BJ (cell line): ENCODE data around the gene CNNM2. TPM values are rescaled to one million over a fixed set of nuclear protein-coding genes. Genes with fewer than 3 reads are reported as not detected.
"Not testable (repeated sequence)": the region's sequence is repeated elsewhere in the genome, so short reads cannot be mapped to it uniquely, and the experiment has no call there.

Experiments
- CTCF ChIA-PET: fragments of 350-600 bp; formaldehyde crosslinking; extraction: SDS; loops from one replicate; lab custom pipeline; 2021; ENCODE audit warnings: antibody characterized with exemption, inconsistent platforms; lab: Yijun Ruan, JAX
- POLR2A ChIA-PET: fragments of 300-600 bp; sonication (Branson Sonifier 250); formaldehyde crosslinking; extraction: SDS; loops from one replicate; lab custom pipeline; 2021; ENCODE audit warnings: antibody characterized with exemption; lab: Charles Lee
- DNase-seq: peaks from one replicate; pipeline ENCODE4 v3.0.0-alpha.2; 2011; ENCODE audit warnings: low read depth
- H3K27me3 ChIP-seq: 2 replicates; pipeline ENCODE4 v1.6.0; 2011; ENCODE audit warnings: low read length; ENCODE audit not compliant: control insufficient read depth, insufficient read depth
- H3K36me3 ChIP-seq: 2 replicates; pipeline ENCODE4 v1.5.1; 2011; ENCODE audit warnings: low read length; ENCODE audit not compliant: control insufficient read depth, insufficient read depth
- H3K4me3 ChIP-seq: 2 replicates; pipeline ENCODE4 v1.5.1; 2011; ENCODE audit warnings: low read depth, mild to moderate bottlenecking, control low read depth, low read length
- polyA plus RNA-seq: library from polyadenylated mRNA; depleted of rRNA; stranded (reverse); fragments of >200 nt; gene quantifications from 2 replicates; pipeline ENCODE4 v1.2.3, GENCODE V29; 2011
- TF ChIP-seq, protein P1 (sequence below): IDR thresholded peaks from 2 replicates; pipeline ENCODE4 v1.5.1; 2011; ENCODE audit warnings: low read depth, mild to moderate bottlenecking, control low read depth, inconsistent platforms, low read length, moderate library complexity; ENCODE audit not compliant: insufficient read depth

The CNNM2 gene
- polyA plus RNA-seq, 1 experiment: 3.7 TPM

GRCh38 chr10:103124420-103125096, 206.5 kb downstream of the CNNM2 start:
- POLR2A ChIA-PET: interaction anchor here (0.6 kb wide), 1 partner anchor 14 kb away, joined by 3 read pairs; no protein-coding TSS in a partner anchor
- no peaks in the 10 kb centered on the region; the same call in 1 of the 2 replicates for H3K36me3 ChIP-seq
- CTCF ChIA-PET: no interaction called here
- TF ChIP-seq, protein P1, sequence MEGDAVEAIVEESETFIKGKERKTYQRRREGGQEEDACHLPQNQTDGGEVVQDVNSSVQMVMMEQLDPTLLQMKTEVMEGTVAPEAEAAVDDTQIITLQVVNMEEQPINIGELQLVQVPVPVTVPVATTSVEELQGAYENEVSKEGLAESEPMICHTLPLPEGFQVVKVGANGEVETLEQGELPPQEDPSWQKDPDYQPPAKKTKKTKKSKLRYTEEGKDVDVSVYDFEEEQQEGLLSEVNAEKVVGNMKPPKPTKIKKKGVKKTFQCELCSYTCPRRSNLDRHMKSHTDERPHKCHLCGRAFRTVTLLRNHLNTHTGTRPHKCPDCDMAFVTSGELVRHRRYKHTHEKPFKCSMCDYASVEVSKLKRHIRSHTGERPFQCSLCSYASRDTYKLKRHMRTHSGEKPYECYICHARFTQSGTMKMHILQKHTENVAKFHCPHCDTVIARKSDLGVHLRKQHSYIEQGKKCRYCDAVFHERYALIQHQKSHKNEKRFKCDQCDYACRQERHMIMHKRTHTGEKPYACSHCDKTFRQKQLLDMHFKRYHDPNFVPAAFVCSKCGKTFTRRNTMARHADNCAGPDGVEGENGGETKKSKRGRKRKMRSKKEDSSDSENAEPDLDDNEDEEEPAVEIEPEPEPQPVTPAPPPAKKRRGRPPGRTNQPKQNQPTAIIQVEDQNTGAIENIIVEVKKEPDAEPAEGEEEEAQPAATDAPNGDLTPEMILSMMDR: no peak
- H3K27me3 ChIP-seq: no peaks in the 10 kb centered on the region
- DNase-seq: no peak
- no peak overlapping the region for H3K4me3 ChIP-seq

- DNase-seq: no peak
- POLR2A ChIA-PET: no interaction called here
These were observed 207.5 kb downstream of the CNNM2 start for GRCh38 chr10:103125323-103126267.

DNA sequence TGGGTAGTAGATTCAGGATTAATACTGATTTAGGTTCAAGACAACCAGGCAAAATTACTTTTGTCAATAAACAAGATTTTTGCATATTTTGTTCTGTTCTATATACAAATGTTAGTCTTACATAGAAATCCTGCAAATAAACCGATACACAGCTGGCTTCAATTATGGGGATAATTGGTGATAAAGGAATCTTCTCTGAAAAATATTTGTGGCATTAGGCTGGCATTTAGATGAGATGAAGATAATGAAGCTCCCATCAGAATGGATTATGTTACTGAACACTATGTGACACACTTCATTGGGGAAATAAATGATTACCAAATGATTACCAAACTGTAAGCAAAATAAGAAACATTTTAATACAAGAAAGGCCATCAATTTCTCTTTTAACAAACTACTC, 209.1 kb downstream of the CNNM2 start:
- TF ChIP-seq, protein P1: no peak
- H3K27me3 ChIP-seq: no peaks in the 10 kb centered on the region
- DNase-seq: no peak
- POLR2A ChIA-PET: no interaction called here
- H3K36me3 ChIP-seq: peaks cover 2% of the 10 kb centered on the region
- CTCF ChIA-PET: no interaction called here
- H3K4me3 ChIP-seq: no peak overlapping the region

More at GRCh38 chr10:103125323-103126267, 207.5 kb downstream of the CNNM2 start:
- CTCF ChIA-PET: interaction anchor here (1.5 kb wide), 1 partner anchor 119 kb away, joined by 3 read pairs; no protein-coding TSS in a partner anchor
- TF ChIP-seq, protein P1: no peak
- Histone ChIP-seq H3K36me3 (no peaks in the 10 kb centered on the region; the same call in 1 of the 2 replicates), H3K4me3 (no peak overlapping the region), H3K27me3 (no peaks in the 10 kb centered on the region)

DNA sequence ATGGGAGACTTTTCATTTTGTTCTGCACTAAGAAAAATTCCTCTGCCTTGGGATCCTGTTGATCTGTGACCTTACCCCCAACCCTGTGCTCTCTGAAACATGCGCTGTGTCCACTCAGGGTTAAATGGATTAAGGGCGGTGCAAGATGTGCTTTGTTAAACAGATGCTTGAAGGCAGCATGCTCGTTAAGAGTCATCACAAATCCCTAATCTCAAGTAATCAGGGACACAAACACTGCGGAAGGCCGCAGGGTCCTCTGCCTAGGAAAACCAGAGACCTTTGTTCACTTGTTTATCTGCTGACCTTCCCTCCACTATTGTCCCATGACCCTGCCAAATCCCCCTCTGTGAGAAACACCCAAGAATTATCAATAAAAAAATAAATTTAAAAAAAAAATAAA, 212.1 kb downstream of the CNNM2 start:
- POLR2A ChIA-PET, DNase-seq, H3K36me3 ChIP-seq, H3K4me3 ChIP-seq, H3K27me3 ChIP-seq: not testable (repeated sequence)
- CTCF ChIA-PET: interaction anchor here (0.8 kb wide), 1 partner anchor 12 kb away, joined by 3 read pairs; no protein-coding TSS in a partner anchor

DNA sequence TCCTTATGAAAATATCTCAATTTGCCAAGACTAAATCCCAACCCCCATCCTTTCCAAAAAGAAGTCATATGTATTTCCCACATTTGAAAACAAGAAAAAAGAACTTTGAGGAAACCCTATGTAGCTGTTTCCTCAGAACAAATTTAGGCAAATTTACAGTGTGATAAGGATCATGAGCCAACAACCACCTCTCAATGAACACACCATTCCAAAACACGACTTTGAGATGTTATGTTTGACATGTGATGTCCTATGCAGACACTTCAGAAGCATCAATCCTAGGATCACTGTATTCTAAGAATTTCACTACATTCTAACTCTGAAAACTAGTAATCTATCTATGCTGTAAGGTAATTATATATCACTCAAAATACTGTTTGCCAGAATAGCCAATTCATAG, 212.8 kb downstream of the CNNM2 start:
- ChIA-PET CTCF (interaction anchor here (0.8 kb wide), 1 partner anchor 11 kb away, joined by 3 read pairs; no protein-coding TSS in a partner anchor), POLR2A (no interaction called here)
- Histone ChIP-seq H3K4me3 (no peak overlapping the region), H3K36me3 (peaks cover 4% of the 10 kb centered on the region), H3K27me3 (no peaks in the 10 kb centered on the region)
- DNase-seq: no peak
- TF ChIP-seq, protein P1: no peak

DNA sequence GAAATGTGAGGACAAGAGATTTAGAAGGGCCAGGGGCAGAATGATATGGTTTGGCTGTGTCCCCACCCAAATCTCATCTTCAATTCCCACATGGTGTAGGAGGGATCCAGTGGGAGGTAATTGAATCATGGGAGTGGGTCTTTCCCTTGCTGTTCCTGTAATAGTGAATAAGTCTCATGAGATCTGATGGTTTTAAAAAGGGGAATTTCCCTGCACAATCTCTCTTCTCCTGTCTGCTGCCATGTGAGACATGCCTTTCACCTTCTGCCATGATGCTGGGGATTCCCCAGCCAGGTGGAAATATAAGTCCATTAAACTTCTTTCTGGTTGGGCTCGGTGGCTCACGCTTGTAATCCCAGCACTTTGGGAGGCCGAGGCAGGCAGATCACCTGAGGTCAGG, 217.1 kb downstream of the CNNM2 start:
- H3K36me3 ChIP-seq, DNase-seq, POLR2A ChIA-PET, H3K4me3 ChIP-seq, H3K27me3 ChIP-seq, CTCF ChIA-PET: not testable (repeated sequence)
